HG03520 (cell line): Measurements from ENCODE around the gene BMP6.
A peak's percentile ranks its signal among the peaks of the same experiment; 100 is the strongest.
"Not testable (repeated sequence)": the region's sequence is repeated elsewhere in the genome, so short reads cannot be mapped to it uniquely, and the experiment has no call there.

Experiments used
- ATAC-seq: cut with Tn5 transposase; IDR thresholded peaks from one replicate; pipeline ENCODE4 v1.9.1; 2021; ENCODE audit warnings: mild to moderate bottlenecking, moderate library complexity; ENCODE audit not compliant: unreplicated experiment

The BMP6 gene

DNA sequence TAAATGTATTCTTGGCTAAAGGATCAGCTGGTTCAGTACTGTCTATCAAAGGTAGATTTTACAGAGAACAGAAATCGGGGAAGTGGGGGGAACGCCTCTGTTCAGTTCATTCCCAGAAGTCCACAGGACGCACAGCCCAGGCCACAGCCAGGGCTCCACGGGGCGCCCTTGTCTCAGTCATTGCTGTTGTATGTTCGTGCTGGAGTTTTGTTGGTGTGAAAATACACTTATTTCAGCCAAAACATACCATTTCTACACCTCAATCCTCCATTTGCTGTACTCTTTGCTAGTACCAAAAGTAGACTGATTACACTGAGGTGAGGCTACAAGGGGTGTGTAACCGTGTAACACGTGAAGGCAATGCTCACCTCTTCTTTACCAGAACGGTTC, 154.8 kb downstream of the BMP6 start:
- no peak for ATAC-seq

DNA sequence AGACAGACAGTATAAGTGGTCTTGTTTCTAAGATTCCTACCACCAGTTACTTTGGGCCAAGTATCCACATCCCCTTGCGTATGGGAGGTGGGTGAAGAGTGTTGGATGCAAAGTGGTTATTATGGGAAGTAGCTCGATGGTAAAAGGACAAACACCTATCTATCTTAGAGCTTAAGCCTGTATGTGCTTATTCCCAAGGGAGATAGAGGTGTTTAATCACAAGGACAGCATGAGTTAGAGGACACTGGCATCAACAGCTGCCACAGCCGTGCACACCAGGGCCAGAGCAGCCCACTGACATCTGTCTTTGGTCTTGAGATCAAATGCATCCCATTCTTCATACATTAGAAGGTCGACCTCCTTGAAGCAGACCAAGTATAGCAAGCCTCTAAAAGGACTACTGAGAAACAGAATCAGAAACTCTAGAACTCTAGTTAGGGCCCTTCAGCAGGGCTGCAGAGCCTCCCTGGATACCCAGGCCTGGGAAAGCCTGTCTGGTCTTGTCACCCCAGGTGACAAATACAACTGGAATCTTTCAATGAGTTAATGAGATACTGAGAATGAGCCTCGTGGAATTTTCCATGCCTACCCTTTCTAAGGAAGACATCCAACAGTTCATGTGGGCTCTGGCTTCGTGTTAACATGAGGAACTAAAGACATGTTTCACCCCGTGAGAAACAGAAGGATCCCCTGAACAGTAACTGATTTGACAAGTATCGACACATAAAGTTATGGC, 156.0 kb downstream of the BMP6 start:
- ATAC-seq = no peak

DNA sequence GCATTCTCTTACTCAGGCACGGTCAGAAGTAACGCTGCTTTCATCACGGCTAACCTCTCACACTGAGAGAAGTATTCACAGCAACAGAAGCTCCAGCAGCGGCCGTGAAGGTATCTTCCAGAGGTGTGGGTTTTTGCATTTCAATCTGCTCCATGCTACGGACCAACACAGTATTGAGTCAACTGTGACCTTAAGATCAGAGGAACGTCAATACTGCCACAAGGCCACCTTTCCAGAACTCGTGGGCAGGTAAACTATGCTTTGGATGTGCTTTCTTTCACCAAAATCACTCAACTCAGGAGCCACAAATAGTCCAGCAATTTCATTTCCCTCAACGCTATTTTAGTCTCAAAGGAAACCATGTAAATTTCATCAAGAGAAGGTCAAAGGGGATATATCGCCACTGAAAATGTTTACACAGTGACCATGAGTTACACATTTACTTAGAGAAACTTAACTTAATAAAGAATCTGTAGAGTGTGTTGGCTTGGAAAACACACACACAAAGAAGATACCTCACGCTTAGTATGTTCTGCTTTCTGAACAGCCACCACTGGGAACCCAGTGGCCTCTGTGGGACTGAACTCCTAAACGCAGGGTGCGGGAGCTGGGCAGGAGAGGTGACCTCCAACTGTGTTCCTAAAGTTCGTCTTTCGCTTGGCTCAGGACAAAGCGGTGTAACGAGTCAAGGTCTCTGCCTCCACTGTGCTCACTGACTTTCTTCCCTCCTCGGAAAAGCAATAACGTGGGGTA, 156.8 kb downstream of the BMP6 start:
- ATAC-seq = no peak

DNA sequence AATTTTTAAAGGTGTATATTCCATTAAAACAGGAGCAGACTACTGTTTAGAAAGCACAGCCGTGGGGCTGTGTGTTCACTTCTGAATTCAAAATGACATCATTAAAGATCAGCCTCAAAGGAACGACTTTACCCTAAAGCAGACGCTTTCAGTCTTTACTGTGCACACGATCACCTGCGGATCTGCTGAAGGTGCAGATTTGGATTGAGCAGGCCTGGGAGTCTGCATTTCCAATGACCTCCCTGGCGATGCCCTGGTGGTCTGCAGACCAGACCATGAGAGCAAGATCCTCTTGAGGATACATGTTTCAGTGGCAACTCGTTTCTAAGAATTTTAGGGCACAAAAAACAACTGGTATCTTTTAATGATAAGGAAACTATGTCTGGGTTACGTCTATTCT, 157.5 kb downstream of the BMP6 start:
- ATAC-seq = no peak

DNA sequence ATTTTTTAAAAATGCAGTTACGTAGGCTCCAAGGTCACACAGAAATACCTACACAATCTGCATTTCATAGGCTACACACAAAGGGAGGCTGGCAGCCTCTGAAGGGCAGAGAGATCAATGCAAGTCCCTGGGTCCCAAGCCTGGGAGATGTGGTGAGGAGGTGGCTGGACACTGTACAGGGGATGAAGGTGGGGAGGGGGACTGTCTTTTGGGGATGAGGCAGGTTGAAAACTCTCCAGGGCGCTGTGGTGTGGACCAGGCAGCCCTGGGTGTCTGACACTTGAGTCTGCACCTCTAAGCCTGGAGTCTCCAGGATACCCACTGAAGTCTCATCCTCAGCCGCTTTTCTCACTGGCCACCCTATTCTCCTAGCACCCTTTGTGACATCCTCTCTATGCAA, 160.2 kb downstream of the BMP6 start:
- ATAC-seq = no peak

DNA sequence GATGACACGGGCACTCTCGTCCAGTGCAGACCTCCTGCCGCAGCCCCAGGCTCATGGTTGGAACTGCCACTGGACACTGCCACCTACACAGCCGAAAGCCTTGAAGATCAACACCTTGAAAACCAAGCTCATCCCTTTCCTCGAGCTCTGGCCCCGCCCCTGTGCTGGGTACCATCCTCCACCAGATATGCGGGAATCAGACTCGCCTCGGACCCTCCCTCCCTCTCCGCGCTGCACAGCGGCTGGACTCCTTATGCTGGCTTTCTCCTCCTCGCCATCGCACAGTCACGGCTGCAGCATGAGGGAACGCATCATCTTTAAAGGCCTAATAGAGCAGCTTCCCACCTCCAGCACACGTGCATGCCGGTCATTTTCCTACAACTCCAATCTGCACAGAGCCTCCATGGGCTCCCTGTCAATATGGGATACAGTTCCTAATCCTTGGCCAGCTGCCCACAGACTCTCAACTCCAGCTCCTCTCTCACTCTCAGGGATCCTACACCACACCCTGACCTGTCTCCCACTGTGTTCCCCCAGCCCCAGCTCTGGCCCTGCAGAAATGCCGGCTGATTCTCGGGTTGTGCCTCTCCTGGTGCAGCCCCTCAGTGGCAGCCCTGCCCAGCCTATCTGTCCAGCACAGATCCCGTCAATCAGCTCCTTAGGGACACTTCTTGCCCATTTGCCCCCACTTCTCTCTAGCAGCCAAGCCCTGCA, 161.5 kb downstream of the BMP6 start:
- no peak for ATAC-seq

DNA sequence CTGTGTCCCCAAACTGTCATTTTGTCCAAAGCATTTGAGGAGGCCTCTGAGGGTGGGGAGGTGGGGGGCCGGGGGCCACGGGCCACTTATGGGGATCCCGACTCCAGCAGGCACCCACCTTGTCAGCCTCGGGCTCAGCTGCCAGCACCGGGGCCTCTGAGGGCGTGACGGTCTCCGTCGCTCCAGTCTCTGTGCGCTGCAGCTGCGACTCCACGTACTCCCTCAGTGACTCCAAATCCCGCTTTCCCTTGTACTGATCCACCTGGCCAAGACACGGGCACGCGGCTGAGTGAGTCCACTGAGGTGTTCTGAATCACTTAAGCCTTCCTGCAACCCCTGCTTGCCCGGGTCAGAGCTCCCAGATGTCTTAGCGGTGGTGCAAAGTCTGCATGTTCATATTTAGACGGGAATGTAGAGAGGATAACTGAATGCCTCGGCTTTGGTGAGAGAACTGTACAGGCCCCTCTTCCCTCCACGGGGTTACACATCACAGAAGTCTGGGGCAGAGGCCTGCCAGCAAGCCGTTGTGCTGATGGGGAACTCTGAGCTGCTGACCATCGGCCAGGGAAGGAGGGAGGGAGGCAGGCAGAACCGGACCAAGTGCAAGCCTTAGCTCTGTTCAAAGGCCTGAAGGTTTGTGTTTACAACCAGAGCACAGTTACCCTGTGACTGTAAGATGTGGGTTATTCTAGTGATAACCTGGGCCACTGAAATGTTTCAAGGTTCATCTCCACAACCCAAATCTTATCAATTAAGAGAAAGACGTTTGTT, 162.9 kb downstream of the BMP6 start:
- no peak for ATAC-seq

DNA sequence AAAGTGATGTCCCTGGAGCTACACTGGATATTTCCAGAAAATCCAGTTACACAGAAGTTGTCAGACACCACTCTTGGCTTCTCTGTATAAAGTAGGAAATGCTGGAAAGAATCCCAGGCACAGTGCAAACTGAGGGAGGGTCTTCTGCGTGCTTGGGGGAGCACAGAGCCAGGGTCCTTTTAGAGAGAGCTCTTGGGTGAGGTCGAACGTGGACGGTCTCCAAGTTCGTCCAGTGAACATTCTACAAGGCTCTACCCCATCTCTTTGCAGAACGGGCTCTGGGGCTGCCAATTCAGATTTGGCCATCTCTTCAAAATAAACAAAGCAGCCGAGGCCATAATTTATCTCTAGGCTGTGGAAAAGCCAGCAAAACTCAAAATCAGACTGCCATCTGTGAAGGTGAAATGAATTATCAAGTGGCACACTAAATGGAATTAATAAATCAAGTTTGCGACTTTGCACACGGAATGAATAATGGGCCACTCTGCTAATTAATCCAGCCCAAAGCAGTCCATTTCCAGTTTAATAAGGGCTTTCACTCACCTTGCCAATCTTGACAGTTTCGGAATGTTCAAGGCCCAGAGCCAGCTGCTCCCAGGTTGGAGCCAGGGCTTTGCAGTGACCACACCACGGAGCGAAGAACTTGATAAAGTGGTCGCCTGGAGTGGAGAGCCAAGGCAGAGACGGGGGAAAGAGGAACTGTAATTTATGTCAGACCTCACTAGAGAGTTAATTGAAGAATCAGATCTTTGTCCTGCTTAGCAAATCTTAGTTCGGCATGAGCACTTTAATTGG, 165.4 kb downstream of the BMP6 start:
- no peak for ATAC-seq

DNA sequence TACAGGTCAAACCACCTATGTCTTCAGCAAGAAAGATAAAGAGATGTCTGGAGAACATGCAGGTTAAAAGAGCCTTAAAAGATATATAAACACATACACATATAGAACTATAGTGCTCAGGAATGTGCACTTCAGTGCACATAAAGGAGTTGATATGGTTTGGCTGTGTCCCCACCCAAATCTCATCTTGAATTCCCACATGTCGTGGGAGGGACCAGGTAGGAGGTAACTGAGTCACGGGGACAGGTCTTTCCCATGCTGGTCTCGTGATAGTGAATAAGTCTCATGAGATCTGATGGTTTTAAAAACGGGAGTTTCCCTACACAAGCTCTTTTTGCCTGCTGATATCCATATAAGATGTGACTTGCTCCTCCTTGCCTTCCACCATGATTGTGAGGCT, 166.5 kb downstream of the BMP6 start:
- not testable (repeated sequence) for ATAC-seq

DNA sequence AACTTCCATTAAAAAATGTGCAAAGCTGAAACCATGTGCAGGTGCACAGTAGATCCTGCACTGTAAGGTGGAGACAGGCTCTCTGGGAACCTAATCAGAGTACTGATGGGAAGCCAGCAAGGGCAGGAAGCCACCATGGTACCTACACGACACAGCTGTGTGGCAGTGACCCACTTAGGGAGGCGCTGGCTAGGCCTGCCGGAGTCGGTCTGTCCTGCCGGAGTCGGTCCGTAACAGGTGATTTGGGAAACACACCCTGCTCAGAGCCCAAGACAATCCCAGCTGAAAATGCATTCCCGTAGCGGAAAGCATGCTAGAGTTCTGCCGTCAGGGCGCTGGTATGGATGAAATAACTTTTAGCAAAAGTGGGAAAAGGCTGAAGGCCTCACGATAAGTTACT, 167.4 kb downstream of the BMP6 start:
- no peak for ATAC-seq

DNA sequence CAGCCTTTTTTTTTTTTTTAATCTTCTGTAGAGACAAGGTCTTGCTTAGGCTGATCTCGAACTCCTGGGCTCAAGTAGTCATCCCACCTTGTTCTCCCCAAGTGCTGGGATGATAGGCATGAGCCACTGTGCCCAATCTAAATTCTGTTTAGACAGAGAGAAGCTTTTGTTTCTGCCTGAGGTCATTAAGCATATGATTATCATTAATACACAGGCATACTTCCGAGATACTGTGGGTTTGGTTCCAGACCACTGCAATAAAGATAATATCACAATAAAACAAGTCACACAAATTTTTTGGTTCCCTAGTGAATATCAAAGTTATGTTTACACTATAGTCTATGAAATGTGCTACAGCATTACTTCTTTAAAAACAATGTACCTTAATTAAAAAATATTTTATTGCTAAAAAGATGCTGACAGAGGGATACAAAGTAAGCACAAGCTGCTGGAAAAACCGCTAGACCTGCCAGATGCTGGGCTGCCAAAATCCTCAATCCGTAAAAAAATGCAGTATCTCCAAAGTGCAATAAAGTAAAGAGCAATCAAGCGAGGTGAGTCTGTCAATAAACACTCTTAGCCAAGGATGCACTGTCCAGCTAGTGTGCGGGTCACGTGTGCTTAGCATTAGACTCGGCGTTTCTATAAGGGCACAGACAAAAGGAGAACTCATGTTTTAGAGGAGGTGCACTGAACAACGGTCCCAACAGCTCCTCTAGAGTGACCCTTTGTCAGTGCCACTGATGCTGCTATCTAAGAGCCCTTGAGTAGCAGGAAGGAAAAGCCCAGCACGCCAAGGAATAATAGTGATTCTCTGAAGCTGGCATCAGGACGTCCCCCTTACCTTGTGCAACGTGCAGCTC, 168.6 kb downstream of the BMP6 start:
- ATAC-seq = no peak

DNA sequence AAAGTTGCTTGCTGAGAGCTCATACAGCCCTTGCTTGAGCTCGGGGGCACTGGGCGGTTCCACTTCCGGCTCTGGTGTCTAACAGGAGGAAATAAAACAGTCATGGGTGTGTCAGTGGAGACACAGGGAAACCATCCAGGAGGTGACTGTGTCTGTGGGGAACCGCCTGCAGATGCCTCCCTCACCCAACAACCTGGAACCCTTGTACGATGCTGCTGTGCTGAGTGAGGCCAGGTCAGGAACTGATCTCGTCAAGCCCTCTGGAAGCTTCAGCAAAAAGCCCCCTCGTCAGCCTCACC, 169.2 kb downstream of the BMP6 start:
- ATAC-seq = no peak

DNA sequence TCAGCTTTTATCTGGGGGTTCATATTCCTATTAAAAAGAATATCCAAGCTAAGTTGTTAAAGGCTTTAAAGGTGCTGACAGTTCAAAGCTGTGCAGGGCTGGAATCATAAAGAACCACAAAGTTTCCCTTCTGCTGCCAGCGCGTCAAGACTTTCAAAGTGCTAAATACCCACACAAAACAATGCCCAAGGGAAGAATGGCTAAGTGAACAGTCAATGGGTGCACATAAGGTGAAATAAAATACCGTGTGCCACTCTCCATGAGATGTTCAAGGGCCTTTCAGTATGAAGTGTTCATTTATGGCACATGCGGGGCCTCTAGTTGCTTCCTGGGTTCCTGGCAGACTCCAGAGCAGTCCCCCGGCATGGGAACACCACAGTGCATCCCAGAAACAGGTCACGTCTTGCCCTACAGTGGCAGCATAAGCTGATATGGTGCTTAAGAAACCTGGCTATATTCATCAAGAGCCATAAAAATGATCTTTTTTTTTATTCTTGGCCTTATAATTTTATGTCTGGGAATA, 170.6 kb downstream of the BMP6 start:
- ATAC-seq = no peak

DNA sequence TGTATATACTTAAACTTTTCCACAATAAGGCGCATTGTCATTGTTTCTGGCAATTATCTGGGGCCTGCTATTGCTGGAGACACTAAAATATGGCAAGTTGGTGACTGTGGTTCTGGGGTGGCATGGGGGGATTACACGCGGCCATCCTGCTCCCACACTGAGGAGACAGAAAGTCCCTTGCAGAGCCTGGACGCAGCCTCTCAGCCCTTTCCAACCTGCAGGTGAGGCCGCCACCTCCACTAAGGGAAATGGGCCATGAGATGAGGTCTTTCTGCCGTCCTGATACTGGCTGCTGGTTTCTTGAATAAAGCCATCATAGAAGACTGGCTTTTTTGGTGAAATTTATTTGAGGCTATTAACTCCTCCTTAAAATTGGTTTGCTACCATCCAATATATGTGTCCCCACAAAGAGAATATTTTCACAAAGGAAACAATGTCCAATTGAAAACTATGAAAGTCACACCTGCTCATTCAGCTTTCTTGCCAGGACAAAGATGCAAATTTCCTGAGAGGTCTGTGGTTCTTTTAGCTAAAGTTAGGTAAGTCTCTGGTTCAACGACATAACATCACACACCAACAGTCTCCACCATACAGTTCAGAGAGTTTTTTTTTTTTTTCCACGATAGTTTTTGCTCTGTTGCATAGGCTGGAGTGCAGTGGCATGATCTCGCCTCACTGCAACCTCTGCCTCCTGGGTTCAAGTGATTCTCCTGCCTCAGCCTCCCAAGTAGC, 171.7 kb downstream of the BMP6 start:
- peak; percentile 44 for ATAC-seq

DNA sequence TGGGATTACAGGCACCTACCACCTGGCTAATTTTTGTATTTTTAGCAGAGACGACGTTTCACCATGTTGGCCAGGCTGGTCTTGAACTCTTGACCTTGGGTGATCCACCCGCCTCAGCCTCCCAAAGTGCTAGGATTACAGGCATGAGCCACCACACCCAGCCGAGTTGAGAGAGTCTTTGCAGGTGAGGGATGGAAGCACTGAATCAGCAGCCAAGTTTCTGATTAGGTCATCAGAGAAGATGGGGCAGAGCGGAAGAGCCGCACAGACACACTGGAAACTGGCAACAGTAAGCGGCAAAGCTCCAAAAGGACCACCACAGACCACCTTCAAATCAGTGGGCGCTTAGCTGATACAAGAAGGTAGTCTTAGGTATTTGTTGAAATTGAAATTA, 172.3 kb downstream of the BMP6 start:
- not testable (repeated sequence) for ATAC-seq

DNA sequence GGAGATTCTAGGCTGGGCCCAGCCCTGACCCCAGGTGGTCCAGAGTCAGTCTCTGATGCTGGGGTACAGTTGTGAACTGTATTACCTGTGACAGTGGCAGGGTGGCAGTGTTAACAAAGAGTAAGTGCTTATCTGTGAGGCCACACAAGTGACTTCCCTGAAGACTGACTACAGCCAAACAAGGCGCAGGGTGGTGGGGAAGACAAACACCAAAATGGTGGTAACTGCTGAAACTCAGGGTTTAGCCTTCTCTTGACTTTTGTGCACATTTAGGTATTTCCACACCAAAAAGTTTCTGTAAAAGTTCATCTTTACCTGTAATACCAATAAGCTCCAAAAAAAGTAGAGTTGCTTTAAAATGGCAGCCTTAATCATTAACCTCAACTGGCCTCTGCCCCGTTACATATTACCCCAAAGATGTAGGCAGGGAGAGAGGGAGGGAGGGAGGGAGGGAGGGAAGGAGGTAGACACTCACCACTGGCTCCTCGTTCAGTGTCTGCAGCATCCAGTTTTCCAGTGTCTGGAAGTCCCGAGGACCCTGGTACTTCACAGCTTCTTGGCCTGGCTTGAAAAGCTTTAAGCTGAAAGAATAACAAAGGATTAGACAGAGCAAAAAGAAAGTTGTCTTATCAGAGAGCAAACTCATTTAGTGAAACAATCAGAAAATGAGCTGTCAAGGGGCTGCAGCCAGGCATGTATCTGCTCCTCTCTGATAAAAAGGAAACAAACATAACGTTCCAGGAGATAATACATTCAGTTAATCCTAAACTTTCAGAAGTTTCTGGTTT, 173.4 kb downstream of the BMP6 start:
- peak; percentile 40 for ATAC-seq

DNA sequence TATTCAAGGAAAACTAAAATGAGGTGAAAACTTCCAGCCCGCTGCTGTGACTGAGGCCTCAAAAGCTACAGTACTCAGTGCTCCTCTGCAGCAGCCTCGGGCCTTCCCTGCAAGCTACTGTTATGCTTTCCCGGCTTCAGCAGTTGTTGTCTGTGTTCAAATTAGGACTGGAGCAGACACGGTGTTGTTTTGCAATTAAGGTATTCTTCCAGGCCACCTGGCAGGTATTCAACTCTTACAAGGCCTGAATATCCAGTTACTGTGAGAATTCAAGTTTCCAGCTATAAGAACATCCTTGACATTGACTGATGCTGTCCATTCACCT, 174.0 kb downstream of the BMP6 start:
- ATAC-seq = no peak

DNA sequence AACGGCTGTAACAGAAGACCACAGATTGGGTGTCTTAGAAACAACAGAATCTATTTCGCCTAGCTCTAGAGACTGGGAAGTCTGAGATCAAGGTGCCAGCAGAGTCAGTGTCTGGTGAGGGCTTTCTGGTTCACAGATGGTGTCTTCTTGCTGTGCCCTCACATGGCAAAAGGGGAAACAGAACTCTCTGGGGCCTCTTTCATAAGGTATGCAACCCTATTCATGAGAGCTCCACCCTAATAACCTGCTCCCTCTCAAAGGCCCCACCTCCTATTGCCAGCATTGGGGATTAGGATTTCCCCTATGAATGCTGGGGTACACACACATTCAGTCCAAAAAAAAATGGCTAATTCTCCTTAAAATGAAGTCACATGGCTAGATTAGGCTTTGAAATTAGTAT, 174.7 kb downstream of the BMP6 start:
- no peak for ATAC-seq
